HL-60/S4 (cell line): ENCODE results near the gene MPPED2.

Experiments
- in situ Hi-C: fragments of 300-500 bp; cut with MboI; formaldehyde crosslinking; loops from 2 replicates; pipeline ENCODE4 v1.14.3; 2022; ENCODE audit warnings: low sequenced_read_pairs

MPPED2 gene

DNA sequence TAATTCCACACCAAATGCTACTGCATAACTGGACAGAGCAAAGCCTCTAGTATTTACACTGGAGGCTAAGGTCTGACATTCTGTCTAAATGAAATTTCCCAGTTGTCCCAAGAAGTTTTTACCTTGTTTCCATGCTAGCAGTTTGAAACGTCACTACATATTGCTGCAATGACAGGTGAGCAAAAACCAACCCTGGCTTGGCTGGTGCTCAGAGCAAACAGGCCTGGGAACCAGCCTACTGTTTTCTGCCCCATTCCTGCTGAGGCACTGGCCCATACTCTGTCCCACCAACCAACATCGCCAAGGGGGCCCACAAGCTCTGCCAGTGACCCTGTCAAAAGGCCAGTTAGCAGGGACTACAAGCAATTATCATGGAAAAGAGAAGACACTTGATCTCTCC, 131.1 kb downstream of the MPPED2 start:
- in situ Hi-C loops, result no loop called here

DNA sequence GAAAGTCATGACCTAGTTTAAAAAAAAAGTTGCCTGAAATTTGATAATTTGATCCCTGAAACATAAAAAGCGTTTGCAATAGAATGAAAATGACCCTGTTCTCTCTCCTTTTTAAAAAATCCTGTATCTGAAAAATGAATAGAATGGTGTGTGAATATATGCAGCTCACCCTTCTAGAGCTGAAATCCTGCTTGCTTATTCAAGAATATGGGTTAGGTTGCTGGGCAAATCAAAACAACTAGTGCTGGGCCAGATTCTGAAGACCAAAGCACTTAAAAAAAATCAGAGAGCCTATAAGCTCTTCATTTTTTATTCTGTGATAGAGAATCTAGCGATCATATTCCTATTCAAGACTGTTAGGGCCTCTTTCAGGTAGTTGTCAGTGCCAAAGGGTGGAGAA, 131.6 kb downstream of the MPPED2 start:
- in situ Hi-C loops, result no loop called here

DNA sequence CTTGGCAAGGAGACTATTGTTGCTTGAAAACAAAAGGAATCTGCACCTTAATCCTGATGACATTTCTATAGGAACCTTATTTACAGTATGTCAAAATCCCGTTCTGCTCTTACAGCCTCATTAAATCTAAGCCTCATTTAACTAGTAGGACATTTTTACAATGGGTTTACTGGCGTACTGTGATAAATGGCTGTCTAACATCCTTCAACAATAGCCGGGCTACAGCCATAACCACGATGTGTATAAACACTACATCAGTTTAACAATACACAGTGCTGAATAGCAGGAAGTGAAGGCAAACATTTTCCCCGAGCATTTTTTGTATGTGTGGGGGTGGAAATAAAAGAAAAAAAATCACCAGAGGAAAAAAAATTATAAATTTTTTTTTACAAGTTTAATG, 132.0 kb downstream of the MPPED2 start:
- in situ Hi-C loops, result no loop called here

DNA sequence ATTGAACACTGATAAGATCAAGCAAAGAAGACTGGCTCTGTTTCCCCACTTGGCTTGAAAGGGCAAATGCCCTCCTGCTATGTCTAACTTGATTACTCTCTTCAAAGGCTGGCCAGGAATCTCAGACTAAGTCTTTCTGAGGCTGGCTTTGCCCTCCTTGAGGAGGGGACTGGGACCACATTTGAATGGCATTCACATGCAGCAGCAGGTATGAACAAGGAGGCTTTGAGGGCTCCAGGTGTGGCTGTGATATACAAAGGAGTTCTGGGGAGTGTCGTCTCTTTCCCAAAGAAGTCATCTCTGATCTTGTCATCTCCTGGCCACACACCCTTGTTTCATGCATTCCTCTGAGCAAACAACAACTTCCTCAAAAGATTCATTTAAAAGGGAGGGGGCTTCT, 132.4 kb downstream of the MPPED2 start:
- in situ Hi-C loops, result no loop called here

DNA sequence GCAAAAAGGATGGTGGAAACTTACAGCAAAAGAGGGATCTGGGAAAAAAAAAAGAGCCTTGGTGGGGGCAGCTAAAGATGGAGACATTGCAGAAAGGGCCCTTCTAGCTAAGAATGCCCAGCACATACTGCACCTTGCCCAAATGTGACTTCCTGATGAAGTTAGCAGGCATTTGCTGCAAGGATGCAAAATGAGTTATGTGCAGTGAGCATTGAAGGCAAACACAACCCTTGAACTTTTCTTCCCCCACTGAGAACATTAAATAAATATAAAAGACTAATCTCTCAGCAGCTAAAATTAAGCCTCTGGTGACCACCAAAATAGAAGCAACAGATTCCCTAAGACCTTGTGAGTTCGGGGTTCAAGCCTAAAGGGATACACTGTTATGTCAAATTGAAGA, 133.3 kb downstream of the MPPED2 start:
- in situ Hi-C loops, result no loop called here

DNA sequence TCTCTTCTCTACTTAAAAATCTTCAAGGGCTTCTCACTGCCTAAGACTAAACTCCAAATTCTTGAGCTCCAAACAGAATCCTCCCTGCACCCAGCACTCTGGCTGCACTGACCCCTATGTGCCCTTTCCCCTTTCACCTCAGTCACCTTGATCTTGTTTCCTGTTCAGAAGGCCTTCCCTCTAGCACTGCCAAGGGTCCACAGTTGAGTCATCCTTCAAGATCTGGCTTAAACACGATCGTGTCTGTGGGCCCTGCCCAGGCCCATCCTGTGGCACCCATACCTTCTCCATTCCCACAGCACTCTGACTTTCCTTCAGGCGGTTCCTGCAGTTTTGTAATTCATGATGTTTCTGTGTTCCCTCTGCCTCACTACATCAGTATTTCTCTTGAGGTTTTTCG, 134.0 kb downstream of the MPPED2 start:
- in situ Hi-C loops, result no loop called here

DNA sequence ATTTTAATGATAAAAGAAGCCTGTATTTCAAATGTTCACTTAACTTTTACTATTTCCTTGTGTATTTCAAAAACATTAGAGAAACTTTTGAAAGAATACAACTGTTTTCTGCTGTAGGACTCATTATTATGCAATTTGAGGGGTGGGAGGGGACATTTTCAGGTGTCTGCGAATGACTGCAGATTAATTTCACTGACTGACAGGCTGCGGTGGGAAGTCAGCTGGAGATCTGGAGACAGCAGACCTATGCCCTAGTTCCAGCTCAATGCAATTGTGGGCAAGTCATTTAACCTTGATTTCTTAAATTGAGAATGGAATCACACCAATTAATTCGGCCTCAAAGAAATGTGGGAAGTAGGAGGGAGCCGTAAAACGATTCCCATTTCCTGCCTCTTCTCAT, 134.5 kb downstream of the MPPED2 start:
- in situ Hi-C loops, result no loop called here

DNA sequence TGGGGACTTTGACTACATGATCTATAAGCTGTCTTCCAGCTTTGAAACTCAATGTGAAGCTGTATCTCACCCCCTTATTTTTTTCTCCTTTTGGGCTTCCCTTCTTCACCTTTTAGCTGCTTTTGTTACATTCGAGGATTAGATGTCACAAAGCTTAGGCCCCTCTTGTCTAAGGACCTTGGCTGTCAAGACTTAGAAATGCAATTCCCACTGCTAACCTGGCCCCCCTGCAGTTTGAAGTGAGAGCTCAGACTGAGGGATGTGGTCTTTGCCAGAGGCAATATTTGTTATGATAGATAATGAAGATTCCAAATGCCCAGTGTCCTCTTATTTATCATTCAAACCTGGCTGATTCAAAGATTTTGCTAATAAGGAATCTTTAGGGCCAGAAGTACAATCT, 135.0 kb downstream of the MPPED2 start:
- in situ Hi-C loops, result no loop called here

DNA sequence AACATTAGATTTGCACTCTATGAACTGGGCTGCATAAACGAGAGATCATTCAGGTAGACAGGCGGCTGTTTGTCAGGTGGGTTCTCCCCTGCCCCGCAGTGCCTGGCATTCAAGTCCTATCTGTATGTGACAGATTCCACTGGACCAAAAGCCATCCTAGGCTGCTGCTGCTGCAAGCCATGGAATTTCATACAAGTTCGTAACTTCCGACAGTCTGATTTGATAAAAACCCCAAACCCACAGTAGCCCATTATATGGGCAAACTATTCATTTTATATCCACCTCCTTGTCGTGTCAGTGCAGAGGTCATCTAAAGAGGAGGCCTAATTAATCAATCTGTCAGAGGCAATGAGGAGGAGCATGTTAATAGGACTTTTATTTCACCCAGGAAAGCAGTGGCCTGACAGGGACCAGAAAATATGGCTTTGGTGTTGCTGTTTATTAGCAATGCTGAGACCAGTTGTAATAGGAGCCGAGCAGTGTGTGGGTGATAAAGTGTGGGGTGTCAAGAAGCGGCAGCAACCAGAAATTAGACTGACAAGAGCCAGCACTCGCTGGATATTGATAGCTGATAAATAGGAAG, 139.0 kb downstream of the MPPED2 start:
- in situ Hi-C loops, result no loop called here

DNA sequence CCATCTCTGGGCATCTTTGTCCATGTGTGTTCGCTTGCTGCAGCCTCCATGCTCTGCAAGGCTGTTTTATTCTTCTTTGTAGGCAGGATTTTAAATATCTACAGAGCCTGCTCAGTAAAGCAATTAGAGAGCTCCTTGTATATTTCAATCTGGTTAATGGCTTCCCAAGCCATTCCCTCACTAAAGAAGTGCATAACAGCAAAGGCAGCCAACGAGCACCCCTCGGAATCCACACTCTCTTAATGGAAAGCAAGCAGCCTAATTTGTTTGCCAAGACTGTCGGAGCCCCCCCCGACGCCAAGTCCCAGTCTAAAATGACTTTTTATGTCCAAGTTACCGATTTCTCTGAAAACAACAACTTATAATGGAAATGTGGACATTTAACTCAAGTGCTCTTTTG, 139.6 kb downstream of the MPPED2 start:
- in situ Hi-C loops, result no loop called here

DNA sequence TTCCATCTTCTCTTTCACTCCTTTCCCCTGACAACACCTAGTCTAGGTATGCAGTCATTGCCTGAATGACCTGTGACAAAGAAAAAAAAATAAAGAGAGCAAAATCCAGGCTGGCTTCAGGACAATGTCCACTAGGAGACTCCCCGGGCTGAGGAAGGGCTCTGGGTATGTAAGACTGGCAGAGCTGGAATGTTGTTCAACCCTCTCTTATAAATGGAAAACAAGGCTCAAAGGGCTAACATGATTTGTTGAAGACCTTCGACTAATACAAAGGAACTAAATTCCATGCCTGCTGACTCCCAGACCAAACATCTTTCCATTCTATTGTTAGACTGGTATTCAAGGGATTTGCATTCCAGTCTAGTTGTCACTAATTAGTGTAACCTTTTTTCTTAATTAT, 141.1 kb downstream of the MPPED2 start:
- in situ Hi-C loops, result no loop called here

DNA sequence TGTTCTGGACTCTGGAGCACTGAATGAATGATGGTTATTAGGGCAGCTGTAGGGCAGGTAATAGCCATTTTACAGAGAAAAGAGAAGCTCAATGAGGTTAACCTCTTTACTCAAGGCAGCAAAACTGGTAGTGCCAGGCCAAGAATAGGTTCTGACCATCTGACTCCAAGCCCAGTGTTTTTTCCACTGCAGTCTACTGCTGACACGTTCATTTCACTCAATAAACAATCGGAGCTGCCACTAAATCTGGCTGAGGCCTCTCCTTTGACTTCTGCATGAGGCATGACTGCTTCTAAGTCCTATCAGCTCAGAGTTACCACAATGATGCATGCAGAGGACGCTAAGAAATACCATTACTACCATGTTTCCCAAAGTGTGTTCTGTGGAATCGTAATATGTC, 145.6 kb downstream of the MPPED2 start:
- in situ Hi-C loops, result no loop called here

DNA sequence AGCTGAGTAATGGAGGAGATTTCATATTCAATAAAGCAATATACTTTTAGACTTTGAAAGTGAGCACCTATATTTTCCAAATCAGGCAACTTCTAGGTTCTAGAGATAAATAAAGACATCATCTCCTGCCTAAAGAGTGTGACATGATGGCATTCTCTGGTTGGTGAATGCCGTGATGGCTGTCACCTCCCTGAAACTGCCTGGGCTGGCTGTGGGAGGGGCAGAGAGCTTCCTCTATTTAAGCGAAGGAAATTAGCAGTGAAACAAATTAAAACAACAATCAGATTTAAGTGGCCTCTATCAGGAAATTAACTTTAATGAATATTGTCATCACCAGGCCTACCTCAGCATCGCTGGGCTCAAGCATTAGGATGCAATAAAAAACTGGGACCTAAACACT, 149.4 kb downstream of the MPPED2 start:
- in situ Hi-C loops, result no loop called here

DNA sequence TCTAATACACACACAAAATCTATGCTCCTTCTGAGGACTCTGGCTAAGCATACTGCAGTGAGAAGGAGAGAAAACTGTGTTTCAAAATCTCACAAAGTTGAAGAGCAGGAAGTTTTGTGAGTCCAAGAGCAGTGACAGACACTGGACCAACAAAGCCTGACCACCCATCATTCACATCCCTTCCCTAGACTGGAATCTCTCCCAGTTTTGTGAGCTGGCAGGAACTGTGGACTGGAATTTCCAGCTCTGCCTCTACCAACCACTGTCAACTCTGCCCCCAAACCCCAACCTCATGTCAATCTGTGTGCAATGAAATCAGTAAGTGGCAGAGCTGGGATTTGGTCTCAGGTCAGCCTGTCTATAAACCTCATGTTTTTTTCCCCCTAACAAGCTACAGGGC, 150.7 kb downstream of the MPPED2 start:
- in situ Hi-C loops, result no loop called here

DNA sequence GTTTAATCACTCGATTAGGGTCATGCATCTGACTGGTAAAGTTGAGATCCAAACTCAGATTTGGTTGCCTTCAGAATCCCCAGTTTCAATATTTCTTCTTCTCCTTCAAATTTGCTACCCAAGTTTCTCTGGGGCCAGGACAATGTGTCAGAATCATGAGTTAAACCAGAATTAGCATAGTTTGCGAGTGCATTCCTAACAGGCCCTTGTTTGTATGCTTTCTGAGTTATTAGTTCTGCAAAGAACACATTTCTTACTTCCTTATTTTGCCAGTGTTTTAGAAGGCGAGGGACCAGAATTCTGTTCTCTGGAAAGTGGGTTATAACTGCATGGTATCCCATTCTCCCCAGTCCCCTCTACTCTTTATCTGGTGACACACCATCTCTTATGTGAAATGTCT, 151.3 kb downstream of the MPPED2 start:
- in situ Hi-C loops, result no loop called here

DNA sequence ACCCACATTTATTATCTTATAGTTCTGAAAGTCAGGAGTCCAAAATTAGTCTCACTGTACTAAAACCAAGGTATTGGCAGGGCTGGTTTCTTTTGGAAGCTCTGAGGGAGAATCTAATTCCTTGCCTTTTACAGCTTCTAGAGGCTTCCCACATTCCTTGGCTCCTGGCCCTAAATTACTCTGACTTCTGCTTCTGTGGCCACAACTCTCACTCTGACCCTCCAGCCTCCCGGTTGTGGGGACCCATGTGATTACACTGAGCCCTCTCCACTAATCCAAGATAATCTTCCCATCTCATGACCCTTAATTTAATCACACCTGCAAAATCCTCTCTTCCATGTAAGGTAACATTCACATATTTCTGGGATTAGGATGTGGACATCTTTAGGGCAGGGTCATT, 152.3 kb downstream of the MPPED2 start:
- in situ Hi-C loops, result no loop called here

DNA sequence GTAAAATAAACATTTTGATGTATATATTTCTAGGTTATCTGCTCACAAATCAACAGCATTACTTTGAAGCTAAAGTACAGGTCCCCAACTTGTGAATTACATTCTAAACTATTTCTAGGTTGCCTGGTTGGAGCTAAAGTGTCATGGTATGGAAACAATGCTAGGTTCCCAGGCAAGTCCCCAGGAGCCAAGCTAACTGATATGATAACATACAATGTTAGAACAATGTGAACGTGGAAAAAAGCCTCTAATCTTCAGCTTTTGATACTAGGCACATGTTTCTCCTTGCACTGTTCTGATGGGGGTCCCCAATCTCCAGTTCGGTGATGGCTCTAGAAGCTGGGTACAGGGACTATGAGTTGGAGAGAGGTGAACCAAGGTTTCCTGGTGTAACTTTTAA, 153.4 kb downstream of the MPPED2 start:
- in situ Hi-C loops, result no loop called here

DNA sequence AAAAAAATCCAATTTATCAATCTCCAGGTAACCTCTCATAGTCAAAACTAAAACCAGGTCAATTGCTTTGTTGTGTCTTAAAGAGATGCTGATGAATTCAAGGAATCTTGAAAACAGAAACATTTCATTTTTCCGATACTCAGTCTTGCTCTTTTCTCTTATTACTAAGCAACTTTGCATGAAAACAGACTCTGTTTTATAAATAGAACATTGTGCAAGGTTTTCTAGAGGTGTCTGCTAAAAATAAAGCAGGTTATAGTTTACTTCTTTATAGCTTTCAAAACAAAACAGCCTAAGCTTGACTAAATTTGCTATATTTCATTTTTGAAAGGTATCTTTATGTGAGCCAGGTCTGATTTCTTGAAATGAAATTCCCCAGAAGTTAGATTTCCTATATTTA, 154.0 kb downstream of the MPPED2 start:
- in situ Hi-C loops, result no loop called here

DNA sequence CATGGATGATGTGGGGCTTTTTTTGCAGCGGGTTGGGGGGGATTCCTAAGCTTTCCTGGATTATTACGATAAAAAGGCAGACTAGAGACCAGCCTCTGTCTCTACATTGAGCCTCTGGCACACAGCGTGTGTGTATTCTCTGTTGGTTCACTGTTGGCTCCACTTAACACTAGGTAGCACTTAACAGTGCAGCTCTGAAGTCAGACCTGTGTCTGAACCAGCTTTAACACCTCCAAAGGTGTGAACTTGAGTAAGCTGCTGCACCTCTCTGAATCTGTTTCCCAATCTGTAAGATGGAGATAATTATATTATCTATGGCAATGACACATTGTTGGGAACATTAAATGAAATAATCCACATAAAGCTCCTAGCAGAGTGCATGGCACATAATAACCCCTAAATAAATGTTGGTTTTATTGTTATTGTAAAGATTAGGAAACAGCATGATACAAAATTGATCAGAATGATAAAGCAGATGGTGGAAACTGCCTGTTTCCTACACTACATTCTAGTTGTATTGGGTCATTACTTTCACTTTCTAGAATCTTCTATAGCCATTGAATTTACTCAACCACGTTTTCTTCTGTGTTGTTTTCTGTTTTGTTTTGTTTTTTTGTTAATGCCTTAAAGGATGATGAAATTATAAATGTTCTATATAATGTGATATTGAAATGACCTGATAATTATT, 154.9 kb downstream of the MPPED2 start:
- in situ Hi-C loops, result no loop called here

DNA sequence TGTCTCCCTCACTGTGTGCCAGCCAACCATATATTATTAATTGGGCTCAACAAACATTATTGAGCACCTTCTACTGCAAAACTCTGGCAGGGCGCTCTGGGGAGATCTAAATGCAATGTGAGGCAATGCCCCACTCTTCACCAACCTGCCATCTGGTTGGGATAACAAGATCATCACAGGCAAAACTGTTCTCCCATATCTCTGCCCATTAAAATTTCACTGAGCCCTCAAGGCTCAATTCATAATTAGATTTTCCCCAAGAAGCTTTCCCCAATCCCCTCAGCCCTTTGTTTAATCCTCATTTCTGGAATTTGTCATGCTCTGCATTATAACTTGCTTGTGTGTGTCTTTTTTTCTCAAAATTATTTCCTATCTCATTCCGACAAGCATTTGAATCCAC, 156.6 kb downstream of the MPPED2 start:
- in situ Hi-C loops, result no loop called here

DNA sequence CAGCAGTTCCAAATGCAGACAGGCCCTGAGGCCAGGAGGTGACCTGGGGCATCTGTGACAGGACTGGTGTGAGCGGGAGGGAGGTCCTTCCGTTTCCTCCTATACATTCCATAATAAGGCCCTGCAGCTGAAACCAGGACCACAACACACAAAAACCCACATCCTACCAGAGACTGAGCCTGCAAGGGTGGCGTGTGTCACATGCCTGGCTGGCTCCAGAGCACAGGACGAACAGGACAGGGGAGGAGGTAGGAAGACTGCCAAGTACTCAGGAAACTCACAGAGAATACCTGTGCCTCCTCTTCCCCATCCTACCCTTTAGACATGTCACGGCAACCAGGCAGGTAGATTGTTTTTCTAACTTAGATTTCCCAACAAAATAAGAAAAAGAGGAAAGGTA, 159.4 kb downstream of the MPPED2 start:
- in situ Hi-C loops, result no loop called here

DNA sequence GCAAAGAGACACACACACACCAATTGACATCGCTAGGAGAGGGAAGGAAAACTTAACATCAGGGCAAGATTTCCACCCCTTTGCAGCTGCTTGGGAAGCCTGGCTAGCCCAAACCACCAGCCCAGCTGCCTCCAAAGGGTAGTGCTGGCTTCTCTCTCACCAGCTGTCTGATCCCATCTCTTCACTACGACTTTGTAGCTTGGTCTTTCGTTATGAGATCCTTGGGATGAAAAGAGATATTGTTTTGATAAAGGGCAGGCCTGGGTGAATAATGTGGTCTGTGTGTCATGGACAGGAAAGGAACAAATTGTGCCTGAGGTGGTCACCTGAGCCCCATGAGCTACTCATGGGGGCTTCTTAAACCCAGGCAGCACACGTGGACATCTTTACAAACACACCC, 161.3 kb downstream of the MPPED2 start:
- in situ Hi-C loops, result no loop called here

DNA sequence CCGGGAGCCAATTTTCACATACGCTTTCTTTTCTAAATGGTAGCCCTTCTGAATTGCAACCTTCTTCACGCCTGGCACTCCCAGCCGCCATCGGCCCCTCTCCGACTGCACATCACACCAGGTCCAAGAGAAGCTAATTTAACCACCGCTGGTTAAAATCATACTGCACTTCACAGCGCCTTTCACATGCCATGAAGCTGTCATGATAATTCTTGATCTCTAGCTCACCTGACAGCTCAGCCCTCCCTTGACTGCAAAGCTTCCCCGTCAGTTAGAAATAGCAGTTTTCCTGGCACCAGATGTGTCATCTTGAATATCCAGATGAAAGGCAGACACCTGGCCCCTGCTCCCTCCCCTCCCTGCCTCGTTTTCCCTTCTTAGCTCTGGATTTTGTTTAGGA, 161.8 kb downstream of the MPPED2 start:
- in situ Hi-C loops, result no loop called here
